Ovary (tissue), 3 donors: ENCODE results near the gene SLC9A3.

Experiments used
- POLR2A ChIP-seq: fragments of 450-650 bp; IDR thresholded peaks from one replicate; pipeline ENCODE4 v1.6.1; 2017; ENCODE audit warnings: antibody characterized with exemption, mild to moderate bottlenecking, moderate library complexity
- TF ChIP-seq, protein P1 (sequence below), 3 donors: fragments of 450-650 bp in 2 of 3; fragments of 200-600 bp in 1 of 3; IDR thresholded peaks; one replicate each; pipeline versions ENCODE4 v1.5.1 to v1.8.0; 2016 to 2022; ENCODE audit warnings: antibody characterized with exemption in 3 of 3, mild to moderate bottlenecking in 1 of 3
- donor health status: DM: no; HTN: no; CAD: no.

DNA sequence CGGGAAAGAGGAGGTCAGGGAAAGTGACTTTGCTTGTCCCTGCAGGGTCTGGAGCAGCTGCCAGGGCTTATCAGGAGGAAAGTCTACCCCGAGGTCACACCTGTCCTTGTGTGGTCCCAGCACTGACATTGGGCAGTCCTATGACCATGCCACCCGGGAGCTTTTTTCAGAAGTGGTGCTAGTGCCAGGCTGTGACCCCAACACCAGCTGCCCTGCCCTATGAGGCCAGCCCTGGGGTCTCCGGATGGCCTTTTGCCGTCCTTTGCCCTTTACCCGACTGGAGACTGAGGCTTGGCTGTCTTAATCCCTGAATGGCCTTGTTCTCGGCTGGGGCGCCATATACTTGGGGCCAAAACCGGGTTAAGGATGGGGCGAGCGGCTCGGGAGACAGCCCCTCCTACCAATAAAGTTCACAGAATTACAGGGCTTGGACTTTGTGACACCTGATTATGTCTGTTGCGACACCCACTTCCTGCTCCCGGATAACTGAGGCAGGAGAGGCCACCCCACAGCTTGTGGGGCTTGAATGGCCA lies 22.2 kb upstream of the SLC9A3 start:
- TF ChIP-seq, protein P1, sequence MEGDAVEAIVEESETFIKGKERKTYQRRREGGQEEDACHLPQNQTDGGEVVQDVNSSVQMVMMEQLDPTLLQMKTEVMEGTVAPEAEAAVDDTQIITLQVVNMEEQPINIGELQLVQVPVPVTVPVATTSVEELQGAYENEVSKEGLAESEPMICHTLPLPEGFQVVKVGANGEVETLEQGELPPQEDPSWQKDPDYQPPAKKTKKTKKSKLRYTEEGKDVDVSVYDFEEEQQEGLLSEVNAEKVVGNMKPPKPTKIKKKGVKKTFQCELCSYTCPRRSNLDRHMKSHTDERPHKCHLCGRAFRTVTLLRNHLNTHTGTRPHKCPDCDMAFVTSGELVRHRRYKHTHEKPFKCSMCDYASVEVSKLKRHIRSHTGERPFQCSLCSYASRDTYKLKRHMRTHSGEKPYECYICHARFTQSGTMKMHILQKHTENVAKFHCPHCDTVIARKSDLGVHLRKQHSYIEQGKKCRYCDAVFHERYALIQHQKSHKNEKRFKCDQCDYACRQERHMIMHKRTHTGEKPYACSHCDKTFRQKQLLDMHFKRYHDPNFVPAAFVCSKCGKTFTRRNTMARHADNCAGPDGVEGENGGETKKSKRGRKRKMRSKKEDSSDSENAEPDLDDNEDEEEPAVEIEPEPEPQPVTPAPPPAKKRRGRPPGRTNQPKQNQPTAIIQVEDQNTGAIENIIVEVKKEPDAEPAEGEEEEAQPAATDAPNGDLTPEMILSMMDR (IDR thresholded peaks at IDR 0.05) = no peak
- no peak for TF ChIP-seq POLR2A
